GM18526 (cell line): ENCODE results near the gene RUNX2.

ENCODE experiments used
- POLR2A ChIP-seq: IDR thresholded peaks from 3 replicates; pipeline ENCODE4 v1.6.1; 2011; ENCODE audit not compliant: insufficient read length; ENCODE audit errors: extremely low read depth

The RUNX2 gene

DNA sequence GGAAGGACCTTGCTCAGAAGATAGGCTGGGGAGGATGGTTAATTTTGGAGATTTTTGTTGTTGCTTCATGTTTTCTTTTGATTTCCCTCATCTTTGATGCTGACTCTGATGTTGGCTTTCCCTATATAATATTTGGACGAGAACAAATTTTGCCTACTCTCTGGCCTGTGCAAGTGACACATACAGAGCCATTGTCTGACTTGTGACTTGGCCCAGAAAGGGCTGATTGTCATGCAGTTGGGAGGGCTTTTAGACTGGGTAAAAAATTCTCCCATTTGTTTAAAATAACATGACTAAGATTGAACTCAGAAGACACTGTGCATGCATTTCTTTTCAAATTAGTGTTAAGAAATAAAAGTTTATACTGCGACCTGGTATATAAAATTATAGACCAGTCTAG is 148.2 kb downstream of the RUNX2 start:
- TF ChIP-seq POLR2A: no peak

DNA sequence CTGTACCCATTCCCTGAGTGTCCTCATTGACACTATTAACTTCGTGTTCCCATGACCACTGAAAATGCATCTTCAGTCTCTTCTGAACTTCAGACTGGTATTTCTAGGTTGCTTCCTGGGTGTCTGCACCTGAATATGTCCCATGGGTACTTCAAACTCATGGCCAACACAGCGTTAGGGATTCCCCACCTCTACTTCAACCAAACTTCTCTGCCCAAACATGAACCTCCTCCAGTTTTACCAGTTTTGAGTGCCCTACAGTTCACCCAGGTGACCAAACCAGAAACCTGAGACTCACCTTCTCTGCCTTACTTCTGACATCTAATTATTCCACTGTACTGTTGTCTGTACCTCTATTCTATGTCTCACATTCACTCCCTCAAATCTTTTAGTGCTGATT is 149.1 kb downstream of the RUNX2 start:
- TF ChIP-seq POLR2A: no peak

DNA sequence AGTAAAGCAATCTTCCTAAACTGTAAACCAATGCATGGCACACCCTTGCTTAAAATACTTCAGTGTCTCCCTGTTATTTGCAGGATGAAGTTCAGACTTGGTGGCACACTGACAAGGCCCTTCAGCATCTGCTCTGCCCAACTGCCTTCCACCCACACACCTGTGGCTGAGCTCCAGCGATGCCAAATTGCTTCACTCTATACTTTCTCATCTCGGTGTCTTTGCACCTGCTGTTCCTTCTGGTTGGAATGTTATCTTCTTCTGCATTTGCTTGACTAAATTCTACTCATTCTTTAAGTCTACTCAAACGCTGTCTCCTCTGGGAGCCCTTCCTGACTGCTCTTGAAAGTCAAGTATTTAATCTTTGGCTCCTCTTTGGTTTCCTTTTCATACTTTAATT is 149.7 kb downstream of the RUNX2 start:
- TF ChIP-seq POLR2A: no peak

DNA sequence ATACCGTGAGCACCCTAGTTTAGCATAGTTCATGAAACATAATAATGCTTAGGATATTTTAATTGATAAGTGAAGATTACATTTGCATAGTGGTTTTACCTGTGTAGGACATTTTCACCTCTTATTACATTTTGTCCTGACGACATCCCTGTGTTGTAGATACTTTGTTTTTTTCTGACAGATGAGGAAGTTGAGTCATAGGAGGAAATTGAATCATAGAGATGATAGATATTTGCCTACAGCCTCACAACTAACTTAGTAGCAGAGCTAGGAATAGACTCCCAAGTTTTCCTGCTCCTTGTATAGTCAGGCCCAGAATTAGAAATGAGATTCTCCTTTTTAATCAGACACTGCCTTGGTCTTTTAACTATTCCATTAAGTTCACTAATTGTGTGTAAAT is 150.1 kb downstream of the RUNX2 start:
- TF ChIP-seq POLR2A: no peak

DNA sequence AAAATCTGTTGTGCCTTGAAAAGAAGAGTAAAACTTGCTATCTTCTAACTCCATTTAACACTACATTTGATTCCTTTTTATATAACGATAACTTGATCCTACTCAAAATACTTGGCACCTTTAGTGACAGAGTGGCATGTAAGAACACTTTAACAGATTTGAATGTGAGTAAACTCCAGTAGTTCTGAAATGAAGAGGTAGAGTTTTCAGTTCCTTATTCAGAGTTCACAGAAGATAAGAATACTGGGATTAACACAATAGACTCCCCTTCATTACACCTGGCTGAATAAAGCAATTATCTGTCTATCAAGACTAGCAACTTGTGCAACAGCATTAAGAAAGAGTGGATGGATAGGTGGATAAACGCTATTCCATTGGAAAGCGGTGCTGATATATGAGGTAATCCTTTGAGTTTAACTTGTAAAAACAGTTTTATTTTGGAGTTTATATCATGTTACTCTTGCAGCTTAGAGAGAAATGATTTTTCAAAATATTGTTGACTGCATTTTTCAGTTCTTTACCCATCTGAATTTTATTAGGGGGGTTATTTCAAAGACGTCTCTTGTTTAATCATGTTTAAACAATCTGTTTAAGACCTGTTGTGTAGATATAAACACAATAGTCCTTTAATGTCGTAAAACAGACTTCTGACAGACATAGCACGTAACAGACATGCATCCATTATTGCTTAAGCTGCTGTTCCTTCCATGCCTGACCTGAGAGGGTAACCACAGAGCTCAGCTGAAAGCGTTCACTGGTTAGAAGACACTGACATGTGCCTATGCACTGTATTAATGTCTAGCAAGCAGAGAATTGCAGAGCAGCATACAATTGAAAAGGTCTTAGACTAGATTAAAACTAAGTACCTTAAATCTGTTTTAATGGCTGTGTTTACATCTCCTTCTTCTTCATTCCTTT is 152.0 kb downstream of the RUNX2 start:
- no peak for TF ChIP-seq POLR2A

DNA sequence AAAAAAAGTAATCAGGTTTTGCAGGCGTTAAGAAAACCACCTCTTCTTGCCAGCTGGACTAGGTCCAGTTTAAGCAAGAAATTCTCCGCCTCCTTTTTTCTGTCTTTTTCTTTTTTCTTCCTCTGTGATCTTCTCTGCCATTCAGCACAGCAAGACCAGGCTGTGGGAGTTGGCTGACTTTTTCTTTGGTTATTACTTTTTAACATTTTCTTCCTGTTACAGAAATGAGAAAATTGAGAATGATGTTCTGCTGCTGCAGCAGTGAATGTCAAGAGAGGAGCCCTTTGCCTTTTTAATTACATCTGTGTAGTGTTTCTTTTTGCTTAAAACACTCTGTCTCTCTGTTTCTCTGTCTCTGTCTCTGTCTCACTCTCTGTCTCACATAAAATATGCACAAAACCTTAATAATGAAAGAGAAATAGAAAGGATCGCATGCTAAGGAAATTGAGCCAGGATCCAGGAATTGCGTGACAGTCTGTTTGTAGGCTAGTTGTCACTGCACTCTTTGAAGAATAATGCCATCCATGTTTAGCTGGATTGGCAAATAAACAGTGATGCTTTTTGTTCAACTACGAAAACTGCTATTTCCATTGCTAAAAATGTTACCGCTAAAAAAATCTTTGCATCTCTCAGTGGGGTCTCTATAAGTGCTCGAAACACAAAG is 152.8 kb downstream of the RUNX2 start:
- TF ChIP-seq POLR2A: no peak

DNA sequence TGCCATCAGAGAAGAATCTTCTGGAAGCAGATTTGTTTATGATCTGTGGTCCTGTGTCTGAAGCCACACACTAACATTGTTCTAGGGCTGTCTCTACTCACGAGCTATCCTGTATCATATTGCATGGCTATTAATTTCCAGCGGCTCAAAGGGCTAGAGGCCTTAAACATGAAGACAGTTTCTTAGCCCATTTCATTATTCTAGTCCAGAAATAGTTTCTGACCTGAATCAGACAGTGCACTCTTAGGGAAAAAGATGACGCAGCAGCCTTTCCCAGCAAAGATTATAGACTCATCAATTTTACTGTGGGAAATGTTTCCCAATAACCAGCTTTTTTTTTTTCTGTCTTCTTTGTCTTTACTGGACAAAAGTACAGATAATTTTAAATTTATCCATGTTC is 154.9 kb downstream of the RUNX2 start:
- no peak for TF ChIP-seq POLR2A

DNA sequence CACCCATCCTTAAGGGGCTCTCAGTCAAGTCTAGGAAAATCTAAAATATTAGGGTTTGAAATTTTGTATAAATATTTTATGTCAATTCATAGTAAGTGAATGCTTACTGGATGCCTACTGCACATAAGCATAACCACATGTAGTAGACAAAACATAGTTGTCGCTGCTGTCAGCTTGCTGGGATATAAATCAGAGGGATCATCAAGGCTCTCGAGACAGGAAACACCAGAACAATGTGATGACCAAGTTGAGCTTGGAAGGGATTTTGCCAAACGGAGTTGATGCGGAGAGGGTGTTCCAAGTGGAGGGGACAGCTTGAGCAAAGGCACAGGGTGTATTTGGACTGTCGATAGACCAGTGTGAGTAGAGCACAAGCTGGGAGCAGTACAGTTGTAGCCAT is 155.4 kb downstream of the RUNX2 start:
- no peak for TF ChIP-seq POLR2A

DNA sequence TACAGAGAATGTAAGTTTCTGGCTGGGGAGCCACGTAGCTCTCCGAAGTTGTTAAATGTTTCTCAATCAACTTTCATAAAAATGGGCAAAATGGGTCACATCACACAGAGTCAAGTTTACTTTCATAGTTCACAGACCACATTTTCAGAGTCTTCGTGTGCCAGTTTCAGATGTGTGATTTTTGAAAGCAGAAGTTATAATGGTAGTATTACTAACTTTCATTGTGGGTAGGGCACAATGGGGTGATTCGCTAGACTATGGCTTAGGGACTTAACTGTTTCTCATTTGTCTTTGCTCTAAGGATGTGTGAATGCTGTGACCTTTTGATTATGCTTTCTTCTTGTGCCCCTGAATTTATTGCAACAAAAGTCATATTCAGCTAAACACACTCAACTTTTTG is 158.6 kb downstream of the RUNX2 start:
- TF ChIP-seq POLR2A: no peak

DNA sequence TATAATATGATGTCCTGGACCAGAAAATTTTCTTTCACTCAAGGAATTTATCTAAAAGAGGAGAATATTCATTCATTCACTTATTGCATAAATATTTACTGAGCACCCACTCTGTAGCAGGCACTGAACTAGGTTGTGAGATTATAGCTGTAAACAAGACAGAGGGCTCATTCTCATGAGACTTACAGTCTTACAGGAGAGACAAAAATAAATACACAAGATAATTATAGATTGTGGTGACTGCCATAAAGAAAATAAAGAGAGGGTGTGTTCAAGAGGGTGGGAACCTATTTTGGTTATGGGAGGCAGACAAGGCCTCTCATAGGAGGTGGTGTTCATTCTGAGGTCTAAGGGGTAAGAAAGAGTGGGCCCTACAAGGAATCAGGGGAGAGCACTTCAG is 159.5 kb downstream of the RUNX2 start:
- TF ChIP-seq POLR2A: no peak

DNA sequence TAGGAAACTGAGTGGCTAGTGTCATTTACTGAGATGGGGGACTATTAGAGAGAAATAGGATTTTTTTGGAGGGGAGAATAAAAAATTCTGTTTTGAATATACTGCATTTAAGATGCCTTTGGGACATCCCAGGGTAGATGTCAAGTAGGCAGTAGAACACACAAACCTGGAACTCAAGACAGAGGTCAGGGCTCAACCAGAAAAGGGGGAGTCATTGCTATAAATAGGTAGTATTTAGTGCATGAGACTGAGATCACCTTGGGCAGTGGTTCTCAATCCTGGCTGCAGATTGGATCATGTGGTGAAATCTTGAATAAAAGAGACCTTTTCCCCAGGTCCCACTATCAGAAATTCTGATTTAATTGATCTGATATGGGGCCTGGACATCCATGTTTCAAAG is 160.1 kb downstream of the RUNX2 start:
- TF ChIP-seq POLR2A: no peak

DNA sequence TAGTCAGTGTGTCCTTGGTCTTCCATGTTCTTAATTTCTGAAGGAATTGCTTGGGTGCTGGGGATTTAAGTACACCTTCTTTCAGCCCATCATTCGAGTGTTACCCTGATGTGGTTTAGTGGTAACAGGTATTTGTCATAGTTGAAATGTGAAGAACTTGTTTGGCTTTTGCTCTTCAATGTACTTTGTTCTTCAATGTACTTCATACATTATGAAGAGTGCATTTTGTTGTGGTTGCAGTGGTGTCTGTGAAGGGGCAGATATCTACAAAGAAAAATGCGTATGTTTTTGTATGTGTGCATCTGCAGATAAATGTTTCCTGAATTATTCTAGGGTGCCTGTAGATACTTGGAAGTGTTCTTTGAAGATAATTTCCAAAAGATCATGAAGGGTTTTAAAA is 160.8 kb downstream of the RUNX2 start:
- TF ChIP-seq POLR2A: no peak

DNA sequence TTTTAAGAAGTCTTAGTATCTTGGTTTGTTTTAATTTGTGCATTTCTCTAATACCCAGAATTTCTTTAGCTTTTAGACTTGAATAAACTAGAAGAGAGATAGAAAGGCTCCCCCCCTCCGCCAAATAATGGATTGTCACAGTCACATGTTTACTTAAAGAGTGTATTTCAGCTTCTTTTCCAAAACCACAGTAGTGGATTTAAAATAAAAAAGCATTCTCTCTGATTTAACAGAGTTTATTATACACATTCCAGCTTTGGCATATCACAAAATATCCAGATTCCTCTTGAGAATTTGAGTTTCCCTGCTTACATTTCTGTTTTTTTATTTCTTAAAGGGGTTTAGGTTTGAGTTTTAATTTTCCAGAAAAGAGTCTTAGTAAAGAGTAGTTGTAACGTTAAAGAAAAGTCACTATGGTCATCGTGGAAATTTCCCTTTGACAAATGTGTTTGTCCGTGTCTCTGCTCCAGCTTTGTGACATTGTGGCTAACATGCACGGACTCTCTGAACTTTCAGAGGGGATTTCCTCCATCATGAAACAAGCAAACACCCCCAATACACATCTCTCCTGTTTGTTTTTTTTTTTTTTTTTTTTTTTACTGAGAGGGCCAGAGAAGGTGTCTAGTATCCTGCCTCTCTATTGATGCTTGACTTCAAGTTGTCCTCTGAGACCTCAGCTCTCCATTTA is 163.1 kb downstream of the RUNX2 start:
- no peak for TF ChIP-seq POLR2A

DNA sequence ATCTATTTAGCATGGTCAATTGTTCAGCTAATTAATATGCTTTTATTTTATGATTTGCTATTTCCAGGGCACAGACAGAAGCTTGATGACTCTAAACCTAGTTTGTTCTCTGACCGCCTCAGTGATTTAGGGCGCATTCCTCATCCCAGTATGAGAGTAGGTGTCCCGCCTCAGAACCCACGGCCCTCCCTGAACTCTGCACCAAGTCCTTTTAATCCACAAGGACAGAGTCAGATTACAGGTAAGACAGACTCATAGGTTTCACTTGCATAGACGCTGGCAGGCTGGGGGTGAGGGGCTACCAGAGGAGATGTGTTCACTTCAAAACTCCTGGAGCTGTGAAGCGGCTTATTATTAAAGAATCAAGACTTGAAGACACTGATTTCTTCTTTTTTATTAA is 163.7 kb downstream of the RUNX2 start:
- TF ChIP-seq POLR2A: no peak

DNA sequence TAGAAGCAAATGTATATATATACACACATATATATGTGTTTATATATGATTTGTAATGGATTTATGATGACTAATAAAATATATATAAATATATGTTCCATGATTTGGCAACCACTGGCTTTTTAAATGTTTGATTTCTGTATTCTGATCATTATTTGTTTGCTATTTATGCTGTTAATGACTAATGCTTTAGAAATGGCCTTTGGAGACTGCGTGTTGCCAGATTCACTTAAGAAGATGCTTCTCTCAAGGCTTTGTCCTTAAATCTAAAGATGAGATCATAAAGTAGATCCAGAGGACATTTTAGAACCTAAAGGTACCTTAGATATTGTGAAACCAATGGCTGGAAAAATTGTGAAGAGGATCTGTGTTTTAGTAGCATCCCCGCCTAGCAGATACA is 165.6 kb downstream of the RUNX2 start:
- no peak for TF ChIP-seq POLR2A
